Stimulated activated CD4-positive, alpha-beta T cell treated with anti-CD3 and anti-CD28 coated beads, TNF-alpha, amount 100 ng/mL, for 1 hour (primary cell): ENCODE results near the gene NBDY.
"Not testable (repeated sequence)": the region's sequence is repeated elsewhere in the genome, so short reads cannot be mapped to it uniquely, and the experiment has no call there.

Experiments
- DNase-seq, 3 donors: peaks; one replicate each; pipeline ENCODE4 v3.0.0-alpha.2; 2020; ENCODE audit warnings: low read depth in 3 of 3, low spot score in 1 of 3

The NBDY gene, protein sequence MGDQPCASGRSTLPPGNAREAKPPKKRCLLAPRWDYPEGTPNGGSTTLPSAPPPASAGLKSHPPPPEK

DNA sequence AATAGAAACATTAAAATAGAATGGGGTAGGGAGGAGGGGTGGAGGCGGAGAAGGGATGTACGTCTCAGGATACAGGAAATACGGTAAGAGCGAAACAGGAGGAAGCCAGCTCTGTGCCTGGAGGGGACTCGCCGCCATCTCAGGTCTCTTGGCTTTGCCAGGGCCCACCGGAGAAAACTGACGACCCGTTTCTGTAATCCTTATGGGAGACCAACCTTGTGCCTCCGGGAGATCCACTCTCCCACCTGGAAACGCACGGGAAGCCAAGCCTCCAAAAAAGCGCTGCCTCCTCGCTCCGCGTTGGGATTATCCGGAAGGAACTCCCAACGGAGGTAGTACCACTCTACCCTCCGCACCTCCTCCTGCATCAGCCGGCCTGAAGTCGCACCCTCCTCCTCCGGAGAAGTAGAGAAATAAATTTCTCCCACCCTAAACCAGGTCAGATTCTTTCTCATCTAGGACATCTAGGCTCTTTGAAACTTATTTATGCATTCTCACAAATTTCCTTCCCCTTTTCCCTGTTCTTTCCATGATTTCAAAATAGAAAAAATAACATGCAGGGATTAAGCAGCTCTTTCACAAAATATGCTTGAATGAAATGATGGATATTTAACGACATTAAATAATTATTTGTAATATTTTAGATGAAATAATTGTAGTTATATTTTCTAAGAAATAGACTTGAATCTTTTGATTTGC is at the start of gene NBDY:
Gene NBDY, plus strand, starts transcription at position 92 of the 699 bp plus-strand sequence. Its CDS starts 111 bp downstream, at position 203.
- DNase-seq: no peak

DNA sequence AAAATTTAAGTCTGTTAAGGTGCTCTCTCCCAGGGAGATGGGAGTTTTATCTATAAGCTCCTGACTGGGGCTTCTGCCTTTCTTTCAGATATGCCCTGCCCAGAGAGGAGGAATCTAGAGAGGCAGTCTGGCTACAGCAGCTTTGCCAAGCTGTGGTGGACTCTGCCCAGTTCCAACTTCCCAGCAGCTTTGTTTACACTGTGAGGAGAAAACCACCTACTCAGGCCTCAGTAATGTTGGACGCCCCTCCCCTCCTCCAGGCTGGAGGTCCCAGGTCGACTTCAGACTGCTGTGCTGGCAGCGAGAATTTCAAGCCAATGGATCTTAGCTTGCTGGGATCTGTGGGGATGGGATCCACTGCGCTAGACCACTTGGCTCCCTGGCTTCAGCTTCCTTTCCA is 24.5 kb upstream of the NBDY start:
- DNase-seq: not testable (repeated sequence)

DNA sequence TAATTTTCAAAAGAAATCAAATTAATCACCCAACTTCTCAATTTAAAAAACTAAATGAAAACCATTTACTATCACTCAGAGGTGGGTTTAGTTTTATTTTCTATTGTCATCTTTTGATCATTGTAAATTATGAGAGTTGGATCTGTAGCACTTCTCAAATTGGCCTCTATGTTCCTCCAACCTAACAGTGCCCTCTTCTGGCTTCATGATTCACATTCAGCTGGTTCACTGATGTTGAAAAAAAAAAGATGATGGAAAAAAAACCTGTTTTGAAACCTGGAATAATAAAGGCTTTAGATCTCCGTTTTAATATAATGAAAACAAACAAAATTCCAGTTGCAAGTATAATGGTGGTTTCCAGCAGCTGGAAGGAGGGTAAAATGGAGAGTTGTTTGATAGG is 2.4 kb upstream of the NBDY start:
- no peak for DNase-seq

DNA sequence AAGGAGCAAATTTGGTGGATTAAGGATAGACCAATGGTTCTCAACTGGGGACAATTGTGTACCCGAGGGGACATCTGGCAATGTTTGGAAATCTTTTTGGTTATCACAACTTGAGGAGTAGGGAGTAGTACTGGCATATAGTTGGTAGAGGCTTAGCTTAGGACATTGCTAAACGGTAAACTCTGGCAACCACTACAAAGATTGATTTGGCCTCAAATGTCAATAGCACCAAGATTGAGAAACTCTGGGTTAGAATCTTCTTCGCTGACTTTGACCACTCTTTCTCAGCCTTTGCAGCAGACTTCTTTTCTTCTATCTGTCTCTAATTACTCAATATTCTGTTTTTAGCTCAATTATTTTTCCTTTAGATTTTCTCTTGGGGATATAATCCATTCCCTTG is 1.5 kb upstream of the NBDY start:
- no peak for DNase-seq

DNA sequence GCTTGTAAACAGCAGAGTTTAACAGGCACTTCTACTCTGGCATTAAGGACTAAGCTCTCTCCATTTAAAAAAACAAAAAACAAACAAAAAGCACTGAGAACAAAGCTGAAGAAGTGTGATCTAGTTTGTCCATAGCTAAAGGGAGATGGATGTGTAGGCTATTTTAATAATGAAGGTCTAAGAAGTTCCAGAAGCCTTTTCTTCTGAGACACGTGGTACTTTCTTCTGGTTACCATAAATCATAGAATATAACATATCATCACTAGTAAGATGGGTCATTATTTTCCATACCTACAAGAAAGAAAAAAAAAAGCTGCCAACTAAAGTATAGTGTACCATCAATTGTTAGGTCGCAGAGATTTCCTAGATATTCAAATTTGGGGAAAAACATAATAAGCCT is 722 bp upstream of the NBDY start:
- DNase-seq: no peak

DNA sequence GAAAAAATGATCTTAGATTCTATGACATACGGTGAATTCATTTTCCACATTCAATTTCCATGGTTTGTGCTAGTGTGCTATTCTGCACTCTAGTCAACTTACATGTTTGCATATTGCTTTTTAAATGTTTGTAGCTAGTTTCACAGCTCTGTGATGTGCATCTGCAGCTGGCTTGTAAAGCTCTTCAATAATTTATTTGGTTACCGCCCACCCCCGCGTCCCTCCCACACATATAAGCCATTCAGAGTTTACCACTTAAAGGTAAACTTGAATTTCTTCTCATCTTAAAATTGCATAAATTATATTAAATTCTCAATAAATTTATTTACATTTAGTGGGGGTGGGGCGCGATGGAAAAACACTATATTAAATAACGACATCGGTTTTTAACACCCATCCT is 291 bp upstream of the NBDY start:
- DNase-seq: no peak

DNA sequence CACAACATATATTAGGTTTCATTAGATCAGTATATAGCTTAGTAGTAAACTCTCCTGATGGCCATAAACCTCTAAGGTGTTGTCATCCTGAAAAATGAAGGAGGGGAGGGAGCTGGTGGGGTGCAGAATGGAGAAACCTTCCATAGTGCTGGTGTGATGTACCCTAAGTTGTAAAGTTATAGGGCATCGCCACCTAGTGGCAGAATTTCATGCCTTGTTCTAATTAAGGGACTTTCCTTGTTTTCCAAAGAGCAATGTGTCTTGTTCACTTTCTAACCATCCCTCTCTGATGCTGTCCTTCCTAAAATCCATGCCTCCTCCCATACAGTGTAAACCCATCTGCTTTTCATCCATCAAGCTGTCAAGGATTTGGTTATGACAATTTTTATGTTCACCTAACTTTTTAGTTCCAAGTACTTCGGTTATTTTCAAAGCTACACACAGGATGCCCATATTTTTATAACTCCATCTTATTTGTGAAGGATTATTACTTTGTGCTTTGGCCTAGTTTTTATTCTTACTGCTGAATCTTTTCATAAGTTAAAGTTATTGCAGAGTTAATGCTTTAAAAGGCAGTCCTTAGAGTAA is 4.5 kb downstream of the NBDY start:
- peak in 1 of 3 donors; percentile 16 for DNase-seq

DNA sequence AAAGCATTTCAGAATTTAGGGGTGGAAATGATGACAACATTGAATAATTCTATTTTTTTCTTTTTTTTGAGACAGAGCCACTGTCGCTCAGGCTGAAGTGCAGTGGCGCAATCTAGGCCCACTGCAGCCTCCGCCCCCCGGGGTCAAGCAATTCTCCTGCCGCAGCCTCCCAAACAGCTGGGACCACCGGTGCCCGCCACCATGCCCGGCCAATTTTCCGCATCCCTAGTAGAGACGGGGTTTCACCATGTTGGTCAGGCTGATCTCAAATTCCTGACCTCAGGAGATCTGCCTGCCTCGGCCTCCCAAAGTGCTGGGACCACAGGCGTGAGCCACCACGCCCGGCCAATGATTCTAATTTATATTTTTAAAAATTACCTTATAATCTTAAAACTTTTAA is 7.2 kb downstream of the NBDY start:
- no peak for DNase-seq

DNA sequence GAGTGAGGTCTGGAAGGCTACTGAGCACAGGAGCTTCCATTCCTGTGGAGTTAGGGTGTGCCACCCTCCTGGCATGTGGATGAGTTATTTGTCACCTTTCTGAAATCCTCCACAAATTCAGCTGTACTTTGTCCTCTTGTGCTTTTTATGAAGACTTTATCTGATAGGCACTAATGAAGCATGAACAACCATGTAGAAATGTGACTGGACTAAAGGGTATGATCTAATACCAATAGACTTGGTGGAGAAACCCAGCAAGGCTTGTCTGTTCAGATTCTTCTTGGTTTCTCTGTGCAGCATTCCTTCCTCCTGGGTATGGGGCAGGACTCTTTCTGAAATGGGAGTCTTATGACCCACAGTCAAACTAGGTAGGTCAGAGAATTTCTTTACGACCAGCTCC is 9.6 kb downstream of the NBDY start:
- DNase-seq: no peak

DNA sequence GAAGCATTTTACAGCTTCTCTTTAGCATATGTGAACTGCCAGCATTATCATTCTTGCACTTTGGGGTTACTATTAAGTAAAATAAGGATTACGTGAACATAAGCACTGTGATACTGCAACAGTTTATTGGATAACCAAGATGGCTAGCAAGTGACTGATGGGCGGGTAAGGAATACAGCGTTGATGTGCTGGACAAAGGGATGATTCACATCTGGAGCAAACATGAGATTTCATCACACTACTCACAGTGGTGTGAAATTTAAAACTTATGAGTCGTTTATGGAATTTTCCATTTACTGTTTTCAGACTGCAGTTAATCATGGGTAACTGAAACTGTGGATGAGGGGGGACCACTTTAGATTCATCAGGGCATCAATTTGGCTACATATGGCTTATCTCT is 16.0 kb downstream of the NBDY start:
- DNase-seq: no peak

DNA sequence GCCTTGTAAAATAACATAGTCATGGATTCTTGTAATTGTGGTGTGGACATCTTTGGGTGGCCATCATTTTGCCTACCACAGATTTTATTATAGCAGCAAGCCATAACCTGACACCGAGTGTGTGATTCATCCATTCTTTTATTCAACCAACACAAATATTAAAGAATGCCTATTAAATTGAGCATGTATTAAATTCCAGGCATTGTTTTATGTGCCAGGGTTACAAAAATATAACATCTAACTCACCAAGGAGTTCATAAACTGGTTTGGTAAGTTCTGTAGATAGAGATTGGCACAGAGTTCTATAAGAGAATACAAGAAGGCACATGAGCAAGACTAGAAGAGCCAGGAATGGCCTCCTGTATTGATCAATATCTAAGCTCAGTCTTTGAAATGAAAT is 18.0 kb downstream of the NBDY start:
- no peak for DNase-seq

DNA sequence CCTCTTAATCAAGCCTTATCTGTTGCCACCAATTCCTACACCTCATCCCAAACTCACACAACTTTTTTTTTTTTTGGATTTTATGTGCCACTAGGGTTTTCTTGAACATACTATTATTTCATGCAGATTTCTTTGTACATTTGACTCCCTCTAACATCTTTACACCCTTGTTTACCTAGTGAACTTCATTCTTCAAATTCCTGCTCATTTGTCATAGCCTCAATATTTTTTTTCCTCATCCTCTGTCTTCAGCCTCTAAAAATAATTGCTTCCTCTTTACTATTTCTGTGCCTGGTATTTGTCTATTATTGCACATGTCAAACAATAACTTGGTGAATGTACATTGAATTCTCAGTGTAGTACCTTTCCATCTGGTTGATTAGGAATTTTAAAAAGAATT is 22.0 kb downstream of the NBDY start:
- DNase-seq: no peak

DNA sequence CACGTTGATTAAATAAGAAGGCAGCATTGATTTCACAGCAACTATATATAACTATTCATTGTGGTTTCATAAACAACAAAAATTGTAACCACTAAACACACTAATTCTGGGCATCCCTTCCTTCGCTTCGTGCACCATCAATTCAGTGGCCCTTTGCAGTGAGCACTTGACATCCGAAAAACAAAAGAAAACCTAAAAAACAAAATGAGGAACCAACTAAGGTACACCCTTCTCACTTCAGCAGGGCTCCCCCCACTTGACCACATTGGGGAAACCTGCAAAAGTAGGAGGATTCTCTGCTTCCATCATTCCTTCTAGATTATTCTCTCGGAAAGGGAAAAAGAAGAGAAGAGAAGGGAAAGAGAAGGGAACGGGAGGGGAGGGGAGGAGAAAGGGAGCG is 28.3 kb downstream of the NBDY start:
- DNase-seq: no peak

DNA sequence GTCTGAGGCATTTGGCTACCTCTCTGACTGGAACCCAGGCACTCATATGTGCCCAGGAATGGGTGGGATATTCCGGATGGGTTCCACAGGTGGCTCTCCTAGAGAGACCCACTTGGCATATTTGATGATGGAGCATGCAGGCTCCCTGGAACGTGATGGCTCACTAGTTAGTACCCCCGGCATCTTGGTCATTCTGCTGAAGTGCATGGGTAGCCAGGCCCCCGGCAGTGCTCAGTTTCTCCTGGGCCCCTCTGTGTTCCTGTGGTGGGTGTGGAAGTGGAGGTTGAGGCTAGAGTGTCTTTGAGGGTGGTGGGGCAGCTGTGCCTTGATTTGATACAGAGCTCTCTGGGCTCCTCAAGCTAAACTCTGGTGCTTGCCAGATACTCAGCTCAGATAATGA is 29.4 kb downstream of the NBDY start:
- no peak for DNase-seq

DNA sequence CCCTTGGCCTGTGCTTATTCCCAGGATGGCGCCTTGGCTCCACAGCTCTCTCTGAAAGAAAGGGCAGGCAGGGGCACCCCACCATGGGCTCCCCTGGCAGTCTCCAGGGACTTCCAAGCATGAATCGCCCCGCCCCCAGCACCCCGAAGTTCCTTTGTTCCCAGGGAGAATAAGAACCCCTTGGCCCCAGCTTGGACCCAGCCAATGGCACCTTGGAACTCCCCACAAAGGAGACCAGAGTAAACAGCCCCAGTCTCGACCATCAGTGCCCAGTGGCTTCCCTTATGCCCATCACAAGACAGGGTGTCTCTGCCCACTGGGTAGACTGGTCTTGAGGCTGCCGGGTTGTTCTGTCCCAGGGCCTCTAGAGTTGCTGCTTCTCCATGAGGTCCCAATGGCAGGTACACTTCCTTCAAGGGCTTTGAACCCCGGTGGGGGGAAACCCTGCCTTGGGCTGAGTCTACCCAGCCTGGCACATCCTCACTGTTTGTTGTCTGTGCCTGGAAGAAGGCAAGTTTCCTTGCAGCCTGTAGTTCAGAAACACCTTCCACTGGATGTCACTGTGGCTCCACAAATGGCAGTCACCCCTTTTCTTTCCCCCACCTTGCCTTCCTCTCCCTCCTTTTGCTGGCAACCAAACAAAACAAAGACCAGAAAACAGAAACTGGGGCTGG is 30.8 kb downstream of the NBDY start:
- no peak for DNase-seq

DNA sequence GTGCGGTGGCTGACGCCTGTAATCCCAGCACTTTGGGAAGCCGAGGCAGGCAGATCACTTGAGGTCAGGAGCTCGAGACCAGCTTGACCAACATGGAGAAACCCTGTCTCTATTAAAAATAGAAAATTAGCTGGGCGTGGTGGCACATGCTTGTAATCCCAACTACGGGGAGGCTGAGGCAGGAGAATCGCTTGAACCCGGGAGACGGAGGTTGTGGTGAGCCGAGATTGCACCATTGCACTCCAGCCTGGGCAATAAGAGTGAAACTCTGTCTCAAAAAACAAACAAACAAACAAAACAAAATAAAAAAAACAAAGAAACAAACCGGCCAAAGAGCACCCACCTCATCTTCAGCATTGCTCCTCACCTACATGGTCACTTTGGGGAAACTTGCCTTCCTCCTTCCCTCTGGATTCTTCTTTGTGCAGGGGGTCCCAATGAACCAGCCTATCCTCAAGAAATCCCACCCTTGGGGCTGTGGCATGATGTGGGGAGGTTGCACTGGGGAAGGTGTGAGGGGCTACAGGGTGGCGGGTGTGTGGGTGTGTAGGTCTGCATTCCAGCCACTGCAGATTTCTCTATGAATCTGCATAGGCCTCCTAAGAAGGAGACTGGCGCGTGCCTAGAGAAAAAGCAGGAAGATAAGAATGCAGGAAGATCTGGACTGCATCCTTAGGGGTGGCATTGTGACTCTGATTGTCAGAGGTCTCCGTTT is 31.5 kb downstream of the NBDY start:
- not testable (repeated sequence) for DNase-seq

DNA sequence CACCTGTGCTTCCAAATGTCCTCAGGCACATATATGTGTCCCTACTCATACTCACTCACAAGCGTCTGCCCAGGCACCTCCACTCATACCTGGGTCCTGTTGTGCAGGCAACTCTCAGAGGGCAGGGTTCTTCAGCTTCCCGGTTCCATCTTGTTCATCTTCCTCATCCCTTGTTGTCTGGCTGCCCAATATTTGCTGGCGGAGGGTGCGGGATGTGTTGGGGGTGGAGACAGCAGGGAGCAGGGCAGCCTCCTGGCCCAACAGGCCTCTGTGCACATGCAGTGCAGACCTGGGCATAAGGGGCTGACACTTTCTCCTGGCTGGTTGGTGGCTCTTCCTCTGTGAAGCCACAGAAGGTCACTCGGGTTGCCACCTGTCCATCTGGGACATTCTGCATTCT is 32.1 kb downstream of the NBDY start:
- DNase-seq: no peak

DNA sequence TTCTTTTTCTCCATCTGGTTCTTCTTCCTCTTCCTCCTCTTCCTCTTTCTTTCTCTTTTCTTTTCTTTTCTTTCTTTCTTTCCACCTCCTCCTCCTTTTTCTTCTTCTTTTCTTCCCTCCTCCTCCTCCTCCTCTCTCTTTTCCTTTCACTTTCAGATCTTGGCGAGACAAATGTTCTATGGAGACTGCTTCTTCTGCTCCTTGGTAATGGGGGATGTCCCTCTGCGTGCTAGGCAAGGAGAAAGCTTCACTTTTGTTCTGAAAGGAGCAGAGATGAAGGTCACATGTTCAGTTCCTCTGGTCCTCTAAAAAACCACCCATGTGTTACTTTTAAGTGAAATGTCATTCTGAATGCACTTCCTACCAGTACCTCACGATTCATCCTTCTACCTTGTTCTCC is 33.2 kb downstream of the NBDY start:
- DNase-seq: no peak

DNA sequence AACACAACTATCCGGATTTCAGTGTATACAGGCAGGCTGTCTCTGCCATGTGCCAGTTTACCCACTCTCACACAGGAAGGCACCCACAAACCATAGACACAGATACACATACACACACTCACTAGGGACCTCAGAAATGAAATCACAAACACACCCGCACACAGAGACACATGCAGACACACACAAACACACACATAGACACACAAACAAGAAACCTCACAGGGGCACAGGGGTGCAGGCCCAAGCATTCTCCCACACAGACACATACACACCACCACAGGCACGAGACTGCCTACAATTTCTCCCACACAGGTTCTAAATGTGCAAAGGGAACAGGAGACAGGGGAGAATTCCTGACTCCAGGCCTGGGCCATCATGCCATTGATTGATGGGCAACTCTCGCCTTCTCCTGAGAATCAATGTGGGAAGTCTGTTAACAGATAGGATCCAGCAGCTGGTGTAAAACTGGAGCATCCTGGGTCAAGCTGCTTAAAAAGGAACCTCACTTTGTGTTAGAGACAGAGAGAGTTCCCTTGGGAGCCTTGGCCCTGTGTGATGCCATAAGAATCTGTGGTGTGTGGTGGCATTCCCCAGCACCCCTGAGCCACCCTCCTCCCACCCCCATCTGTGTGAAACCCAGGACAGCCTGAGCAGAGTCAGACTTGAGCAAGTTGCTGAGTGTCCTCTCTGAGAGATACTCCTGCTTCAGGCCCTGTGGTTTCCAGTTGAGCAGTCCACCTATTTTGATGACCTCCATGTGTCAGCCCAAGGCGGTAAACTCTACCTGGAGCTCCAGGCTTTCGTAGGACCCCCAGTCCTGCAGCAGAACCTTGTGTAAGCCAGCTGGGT is 33.9 kb downstream of the NBDY start:
- DNase-seq: no peak

DNA sequence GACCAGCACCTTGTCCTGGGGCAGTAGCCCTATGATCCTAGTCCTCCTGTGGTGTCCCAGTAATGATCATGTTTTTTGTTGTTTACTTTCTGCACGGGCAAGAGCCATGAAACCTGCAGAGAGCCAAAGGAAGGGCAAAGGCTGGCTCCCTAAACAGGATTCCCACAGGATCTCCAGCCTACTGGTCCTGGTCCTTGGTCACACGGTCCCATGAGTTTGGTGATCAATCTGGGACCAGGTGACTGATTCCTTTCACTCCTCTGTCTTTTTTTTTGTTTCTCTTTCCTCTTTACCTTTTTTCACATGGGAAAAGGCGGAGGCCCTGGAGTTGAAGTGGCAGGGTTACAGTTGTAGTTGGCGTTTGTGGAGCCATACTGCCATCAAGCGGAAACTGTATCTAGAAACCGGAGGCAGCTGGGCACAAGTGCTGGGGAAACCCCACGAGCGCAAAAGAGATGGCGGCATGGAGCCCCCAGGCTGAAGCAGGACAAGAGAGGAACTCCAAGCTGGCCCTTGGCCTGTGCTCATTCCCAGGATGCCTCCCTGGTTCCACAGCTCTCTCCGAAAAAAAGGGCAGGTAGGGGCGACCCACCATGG is 34.6 kb downstream of the NBDY start:
- peak in 1 of 3 donors; percentile 67 for DNase-seq
